NB4 (cell line): ENCODE measurements around the gene OR5B2.

ENCODE experiments used
- CTCF ChIP-seq: IDR thresholded peaks from one replicate; pipeline ENCODE4 v1.5.1; 2012; ENCODE audit warnings: low read depth, low read length
- MYC ChIP-seq: IDR thresholded peaks from 2 replicates; pipeline ENCODE4 v1.6.1; 2011; ENCODE audit warnings: low read depth, low read length
- POLR2A ChIP-seq: IDR thresholded peaks from 2 replicates; pipeline ENCODE4 v1.6.1; 2011; ENCODE audit warnings: mild to moderate bottlenecking; ENCODE audit not compliant: insufficient read length; ENCODE audit errors: extremely low read depth

DNA sequence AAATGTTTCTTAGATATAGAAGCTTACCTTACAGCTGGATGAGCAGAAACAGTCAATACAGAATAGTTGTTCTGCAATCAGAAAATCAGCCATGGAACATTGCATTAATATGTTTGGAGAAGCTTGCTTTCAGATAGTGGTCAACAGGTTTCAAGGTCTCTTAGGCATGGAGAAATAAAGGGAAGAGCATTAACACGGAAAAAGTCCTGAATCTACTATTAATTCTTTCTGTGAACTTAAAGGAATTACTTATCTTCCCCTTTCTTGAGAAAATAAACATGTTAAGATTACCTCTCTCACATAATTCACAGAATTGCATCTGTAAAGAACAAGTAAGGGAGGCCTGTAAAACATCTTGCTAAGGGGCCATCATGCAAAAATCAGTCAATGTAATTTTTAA, 21.1 kb downstream of the OR5B2 start, which contains the start of gene OR5B3:
- no peak for TF ChIP-seq CTCF
- TF ChIP-seq POLR2A = no peak
- no peak for TF ChIP-seq MYC
